GM12878 (cell line): ENCODE results near the gene NR6A1. TPM values are rescaled to one million over a fixed set of nuclear protein-coding genes. Genes with fewer than 3 reads are reported as not detected.

Experiments used
- CREM ChIP-seq: IDR thresholded peaks from 2 replicates; pipeline ENCODE4 v1.6.1; 2014; ENCODE audit warnings: antibody characterized with exemption, low read depth
- HDAC2 ChIP-seq: fragments of 200-600 bp; sonication (generic); IDR thresholded peaks from 2 replicates; pipeline ENCODE4 v1.6.1; 2017
- MAX ChIP-seq: IDR thresholded peaks from 2 replicates; pipeline ENCODE4 v1.6.1; 2012; ENCODE audit warnings: low read depth, low read length, improper control_type of control experiment
- PBX3 ChIP-seq: IDR thresholded peaks from 2 replicates; pipeline ENCODE4 v1.6.1; 2011; ENCODE audit warnings: mild to moderate bottlenecking, low read depth, low read length, moderate library complexity; ENCODE audit not compliant: insufficient replicate concordance
- ZBTB40 ChIP-seq: fragments of 450-650 bp; IDR thresholded peaks from 2 replicates; pipeline ENCODE4 v1.6.1; 2016; ENCODE audit warnings: mild to moderate bottlenecking, moderate library complexity, borderline replicate concordance
- polyA plus RNA-seq, 11 experiments: library from polyadenylated mRNA; depleted of rRNA in 4 of 11; unstranded in 6 of 11; stranded (reverse) in 5 of 11; fragments of >200 nt; fragmentation: Nextera tagmentation in 4 of 11; fragmentation: Illumina TruSeq in 1 of 11; extraction: Ambion mirVana in 4 of 11; extraction: Trizol in 1 of 11; gene quantifications; 1 replicate in 1 of 11; 2 replicates in 10 of 11; pipeline versions ENCODE4 v1.2.1 to v1.2.3, GENCODE V29; 2011 to 2016; ENCODE audit warnings: inconsistent platforms in 2 of 11, missing spikeins in 2 of 11, low read depth in 1 of 11
- total RNA-seq, 4 experiments: library from RNA; depleted of rRNA in 3 of 4; stranded (reverse); fragments of >200 nt in 3 of 4; fragmentation: Illumina TruSeq in 1 of 4; extraction: Trizol in 1 of 4; gene quantifications; 2 replicates each; pipeline versions ENCODE4 v1.2.1 to v1.2.3, GENCODE V29; 2013 to 2021

The NR6A1 gene
- total and polyA plus RNA-seq, 10 of the 15 experiments (the other 5 are each of a cell fraction or from before 2014, with no cell fraction given) = 1.2 to 9.2 (median 4.6) TPM

GRCh38 chr9:124624735-124624992, 146.4 kb downstream of the NR6A1 start (continued):
- no peak for TF ChIP-seq MAX
- TF ChIP-seq PBX3 = no peak
- TF ChIP-seq CREM = no peak
- no peak for TF ChIP-seq HDAC2
- TF ChIP-seq ZBTB40 = no peak
